Measurements from ENCODE around the gene ZNF592. TPM values are rescaled to one million over a fixed set of nuclear protein-coding genes. Genes with fewer than 3 reads are reported as not detected.

Gene ZNF592
- total and polyA plus RNA-seq, 9 of the 15 experiments (the other 6 are each of a cell fraction or from before 2014, with no cell fraction given): 0.88 to 23.8 (median 7.4) TPM

DNA sequence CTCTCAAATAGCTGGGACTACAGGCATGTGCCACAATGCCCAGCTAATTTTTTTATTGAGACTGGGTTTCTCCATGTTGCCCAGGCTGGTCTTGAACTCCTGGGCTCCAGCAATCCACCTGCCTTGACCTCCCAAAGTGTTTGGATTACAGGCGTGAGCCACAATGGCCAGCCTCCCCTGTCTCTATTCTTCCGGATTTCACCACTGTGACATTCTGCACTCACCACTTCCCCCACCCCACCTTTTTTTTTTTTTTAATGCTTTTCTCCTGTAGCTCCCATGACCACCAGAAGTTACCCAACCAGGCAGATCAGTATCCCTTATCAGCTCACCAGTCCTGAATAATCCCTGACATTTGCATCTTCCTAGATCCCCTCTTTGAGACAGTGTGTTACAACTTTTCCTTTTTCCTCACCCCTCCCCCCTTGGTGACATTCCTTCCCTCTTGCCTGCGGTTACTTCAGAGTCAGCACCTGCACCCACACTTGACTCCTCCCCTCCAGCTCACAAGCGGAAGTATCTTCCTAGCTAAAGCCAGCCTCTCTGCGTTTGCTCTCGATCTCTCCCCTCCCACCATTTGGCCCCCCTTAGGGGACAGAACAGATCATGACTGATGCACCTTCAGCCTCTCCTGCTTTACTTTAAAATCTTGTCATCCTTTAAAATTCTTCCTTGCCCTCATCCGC is 13.5 kb upstream of the ZNF592 start (continued):
- TF ChIP-seq TBP (optimal IDR thresholded peaks at IDR 0.05; ENCODE audit: low read depth, low read length): peak; percentile 51
- TF ChIP-seq TSC22D4 (tag; IDR thresholded peaks at IDR 0.05): no peak
- TF ChIP-seq, protein P1, sequence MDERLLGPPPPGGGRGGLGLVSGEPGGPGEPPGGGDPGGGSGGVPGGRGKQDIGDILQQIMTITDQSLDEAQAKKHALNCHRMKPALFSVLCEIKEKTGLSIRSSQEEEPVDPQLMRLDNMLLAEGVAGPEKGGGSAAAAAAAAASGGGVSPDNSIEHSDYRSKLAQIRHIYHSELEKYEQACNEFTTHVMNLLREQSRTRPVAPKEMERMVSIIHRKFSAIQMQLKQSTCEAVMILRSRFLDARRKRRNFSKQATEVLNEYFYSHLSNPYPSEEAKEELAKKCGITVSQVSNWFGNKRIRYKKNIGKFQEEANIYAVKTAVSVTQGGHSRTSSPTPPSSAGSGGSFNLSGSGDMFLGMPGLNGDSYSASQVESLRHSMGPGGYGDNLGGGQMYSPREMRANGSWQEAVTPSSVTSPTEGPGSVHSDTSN (CRISPR knock-in tag; IDR thresholded peaks at IDR 0.05; ENCODE audit: low read depth): no peak
- TF ChIP-seq, protein P1 (tag; conservative IDR thresholded peaks at IDR 0.05; ENCODE audit: low read depth): peak; percentile 58; the same call in 1 of the 2 replicates
- TF ChIP-seq EGR1 (conservative IDR thresholded peaks at IDR 0.05): peak; percentile 42; the same call in 1 of the 2 replicates
- TF ChIP-seq JUN (IDR thresholded peaks at IDR 0.05; ENCODE audit: borderline replicate concordance, low read depth, low read length): peak; percentile 75; the same call in 1 of the 2 replicates
- no peak for TF ChIP-seq JUN (CRISPR knock-in tag; IDR thresholded peaks at IDR 0.05; ENCODE audit: borderline replicate concordance)
- TF ChIP-seq ZNF384 (IDR thresholded peaks at IDR 0.05; ENCODE audit: low read depth, low read length): peak; percentile 87
- peak; percentile 93 for TF ChIP-seq CTBP1 (IDR thresholded peaks at IDR 0.05; ENCODE audit: borderline replicate concordance)
- no peak for TF ChIP-seq CAMTA2 (CRISPR knock-in tag; conservative IDR thresholded peaks at IDR 0.05)
- peak; percentile 67 for TF ChIP-seq GABPA (tag; conservative IDR thresholded peaks at IDR 0.05; ENCODE audit: low read depth)
- TF ChIP-seq TEAD1 (CRISPR knock-in tag; IDR thresholded peaks at IDR 0.05): peak; percentile 78 to 95
- TF ChIP-seq PYGO2 (tag; IDR thresholded peaks at IDR 0.05): no peak; the same call in 1 of the 2 replicates
- TF ChIP-seq GATAD2B (IDR thresholded peaks at IDR 0.05; ENCODE audit: borderline replicate concordance): no peak
- TF ChIP-seq ETV5 (CRISPR knock-in tag; IDR thresholded peaks at IDR 0.05; ENCODE audit: low read depth): peak; percentile 78
- TF ChIP-seq, protein P2, sequence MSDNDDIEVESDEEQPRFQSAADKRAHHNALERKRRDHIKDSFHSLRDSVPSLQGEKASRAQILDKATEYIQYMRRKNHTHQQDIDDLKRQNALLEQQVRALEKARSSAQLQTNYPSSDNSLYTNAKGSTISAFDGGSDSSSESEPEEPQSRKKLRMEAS (CRISPR knock-in tag; IDR thresholded peaks at IDR 0.05): no peak
- TF ChIP-seq SETDB1 (IDR thresholded peaks at IDR 0.05; ENCODE audit: low read length): no peak
- peak; percentile 58 to 73 for TF ChIP-seq MAZ (CRISPR knock-in tag; conservative IDR thresholded peaks at IDR 0.05 in 1 of 2, IDR thresholded peaks at IDR 0.05 in 1 of 2)
- TF ChIP-seq ZNF24 (IDR thresholded peaks at IDR 0.05): peak; percentile 85
- TF ChIP-seq SMARCA4 (IDR thresholded peaks at IDR 0.05): peak; percentile 93
- peak; percentile 96 for TF ChIP-seq BRD9 (IDR thresholded peaks at IDR 0.05; ENCODE audit: low read depth, partially characterized antibody)
- TF ChIP-seq SMARCA5 (IDR thresholded peaks at IDR 0.05): peak; percentile 45; the same call in 1 of the 2 replicates
- 0 out of 2 replicates have a peak, but pooled peaks have one; percentile 12 for TF ChIP-seq ZBTB17 (CRISPR knock-in tag; IDR thresholded peaks at IDR 0.05)
- TF ChIP-seq ZC3H8 (IDR thresholded peaks at IDR 0.05): 0 out of 2 replicates have a peak, but pooled peaks have one; percentile 36
- no peak for TF ChIP-seq ZNF143 (CRISPR knock-in tag; IDR thresholded peaks at IDR 0.05)
- TF ChIP-seq, protein P3, sequence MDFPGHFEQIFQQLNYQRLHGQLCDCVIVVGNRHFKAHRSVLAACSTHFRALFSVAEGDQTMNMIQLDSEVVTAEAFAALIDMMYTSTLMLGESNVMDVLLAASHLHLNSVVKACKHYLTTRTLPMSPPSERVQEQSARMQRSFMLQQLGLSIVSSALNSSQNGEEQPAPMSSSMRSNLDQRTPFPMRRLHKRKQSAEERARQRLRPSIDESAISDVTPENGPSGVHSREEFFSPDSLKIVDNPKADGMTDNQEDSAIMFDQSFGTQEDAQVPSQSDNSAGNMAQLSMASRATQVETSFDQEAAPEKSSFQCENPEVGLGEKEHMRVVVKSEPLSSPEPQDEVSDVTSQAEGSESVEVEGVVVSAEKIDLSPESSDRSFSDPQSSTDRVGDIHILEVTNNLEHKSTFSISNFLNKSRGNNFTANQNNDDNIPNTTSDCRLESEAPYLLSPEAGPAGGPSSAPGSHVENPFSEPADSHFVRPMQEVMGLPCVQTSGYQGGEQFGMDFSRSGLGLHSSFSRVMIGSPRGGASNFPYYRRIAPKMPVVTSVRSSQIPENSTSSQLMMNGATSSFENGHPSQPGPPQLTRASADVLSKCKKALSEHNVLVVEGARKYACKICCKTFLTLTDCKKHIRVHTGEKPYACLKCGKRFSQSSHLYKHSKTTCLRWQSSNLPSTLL (IDR thresholded peaks at IDR 0.05): peak; percentile 67; the same call in 1 of the 2 replicates

All from K562 (cell line).